GM19025 (cell line): ENCODE measurements around the gene SOS1.
"Not testable (repeated sequence)": the region's sequence is repeated elsewhere in the genome, so short reads cannot be mapped to it uniquely, and the experiment has no call there.

Experiments
- ATAC-seq: cut with Tn5 transposase; IDR thresholded peaks from one replicate; pipeline ENCODE4 v1.9.1; 2021; ENCODE audit warnings: mild to moderate bottlenecking, low read depth, moderate library complexity; ENCODE audit not compliant: unreplicated experiment

Gene SOS1

GRCh38 chr2:39120771-39121522 is at the start of gene SOS1:
Gene SOS1 (minus strand): TSS chr2:39121051. CDS start chr2:39120422, 629 bp downstream.
- ATAC-seq: peak; percentile 48

- ATAC-seq: no peak
These were observed 43.2 kb upstream of the SOS1 start for GRCh38 chr2:39164089-39164488.

- no peak for ATAC-seq
These were observed 40.1 kb upstream of the SOS1 start for GRCh38 chr2:39160982-39161381.

- no peak for ATAC-seq
These were observed 38.4 kb upstream of the SOS1 start for GRCh38 chr2:39159283-39159682.

- ATAC-seq: no peak
These were observed 37.5 kb upstream of the SOS1 start for GRCh38 chr2:39158351-39158750.

- ATAC-seq: no peak
These were observed 36.0 kb upstream of the SOS1 start for GRCh38 chr2:39156846-39157245.

- ATAC-seq: no peak
These were observed 35.3 kb upstream of the SOS1 start for GRCh38 chr2:39156107-39156506.

GRCh38 chr2:39155573-39155972 is 34.7 kb upstream of the SOS1 start:
- not testable (repeated sequence) for ATAC-seq

GRCh38 chr2:39154944-39155343 is 34.1 kb upstream of the SOS1 start:
- no peak for ATAC-seq

GRCh38 chr2:39153312-39153711 is 32.5 kb upstream of the SOS1 start:
- no peak for ATAC-seq

GRCh38 chr2:39152504-39152903 is 31.7 kb upstream of the SOS1 start:
- ATAC-seq: no peak

GRCh38 chr2:39150890-39151497 is 30.1 kb upstream of the SOS1 start:
- no peak for ATAC-seq

- ATAC-seq: no peak
These were observed 29.3 kb upstream of the SOS1 start for GRCh38 chr2:39150102-39150562.

GRCh38 chr2:39146630-39147029 is 25.8 kb upstream of the SOS1 start:
- no peak for ATAC-seq

- no peak for ATAC-seq
These were observed 25.1 kb upstream of the SOS1 start for GRCh38 chr2:39145906-39146421.

- no peak for ATAC-seq
These were observed 23.6 kb upstream of the SOS1 start for GRCh38 chr2:39144416-39144815.

GRCh38 chr2:39142904-39143605 is 22.2 kb upstream of the SOS1 start:
- no peak for ATAC-seq

GRCh38 chr2:39141334-39142271 is 20.8 kb upstream of the SOS1 start:
- no peak for ATAC-seq

- not testable (repeated sequence) for ATAC-seq
These were observed 20.1 kb upstream of the SOS1 start for GRCh38 chr2:39140948-39141333.

- ATAC-seq: no peak
These were observed 19.5 kb upstream of the SOS1 start for GRCh38 chr2:39140322-39140847.
